Measurements from ENCODE around the gene DENND6B. TPM values are rescaled to one million over a fixed set of nuclear protein-coding genes. Genes with fewer than 3 reads are reported as not detected.
A peak's percentile ranks its signal among the peaks of the same experiment; 100 is the strongest.

Gene DENND6B
- total and polyA plus RNA-seq, 2 donors (not counting 1 experiment from before 2014, with no cell fraction given) = 2.8 to 10.3 TPM

DNA sequence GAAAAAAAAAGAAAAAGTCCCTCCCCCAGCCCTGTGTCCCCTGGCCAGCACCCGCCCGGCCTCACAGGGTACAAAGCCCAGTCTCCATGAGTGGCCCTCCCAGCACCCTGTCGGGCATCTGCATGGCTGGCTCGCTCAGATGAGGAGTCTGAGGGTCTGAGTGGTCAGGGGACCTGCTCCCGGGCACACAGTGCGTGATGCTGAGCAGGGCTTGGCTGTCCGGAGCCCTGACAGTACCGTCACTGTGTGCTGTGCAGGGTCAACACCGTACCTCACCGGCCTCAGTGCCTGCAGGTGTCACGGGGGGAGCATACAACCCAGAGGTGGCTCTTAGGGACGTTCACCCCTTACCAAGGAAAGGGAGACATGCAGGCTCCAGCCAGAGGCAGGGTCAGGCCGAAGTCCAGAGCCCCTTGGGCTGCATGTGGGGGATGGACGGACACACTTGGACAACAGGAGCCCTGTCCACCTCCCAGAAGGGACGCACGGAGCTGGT, 15.8 kb downstream of the DENND6B start:
- Mint-ChIP-seq H3K4me1 (peaks cover 30% of the 10 kb centered on the region), H3K27me3 (peaks cover 3% of the 10 kb centered on the region), H3K4me3 (no peak overlapping the region), H3K9me3 (ENCODE audit: insufficient read depth) (no peaks in the 10 kb centered on the region), H3K27ac (no peak overlapping the region)
- Histone ChIP-seq H3K9me3 (ENCODE audit: control extremely low read depth in 1 of 3, control insufficient read depth in 2 of 3, insufficient read depth in 1 of 3, low read length in 2 of 3) (peaks cover 0 to 2% (median 0%) of the 10 kb centered on the region in 3 donors), H3K9ac (ENCODE audit: low read length) (no peak overlapping the region), H3K27ac (ENCODE audit: low read length in 2 of 2) (no peak overlapping the region), H4K20me1 (ENCODE audit: control insufficient read depth, insufficient read depth, low read length, poor library complexity, severe bottlenecking) (no peaks in the 10 kb centered on the region), H3K79me2 (ENCODE audit: control insufficient read depth, insufficient read depth, low read length) (no peaks in the 10 kb centered on the region), H3K4me1 (ENCODE audit: control insufficient read depth in 2 of 2, insufficient read depth in 2 of 2, low read length in 2 of 2) (peaks cover 48 to 70% of the 10 kb centered on the region in 2 donors), H3K4me3 (ENCODE audit: control extremely low read depth in 1 of 5, extremely low read depth in 1 of 5, insufficient read depth in 1 of 5, low read depth in 2 of 5, low read length in 4 of 5) (no peak overlapping the region), H3K27me3 (replicated peaks in 1 of 4; ENCODE audit: control extremely low read depth in 1 of 4, control insufficient read depth in 3 of 4, insufficient read depth in 4 of 4, low read length in 3 of 4) (peaks cover 0 to 14% (median 3%) of the 10 kb centered on the region in 4 experiments), H2AFZ (ENCODE audit: insufficient read depth, low read depth, low read length, poor library complexity, severe bottlenecking) (no peak overlapping the region), H3K4me2 (replicated peaks; ENCODE audit: low read depth, low read length, poor library complexity, severe bottlenecking) (no peak overlapping the region), H3K36me3 (replicated peaks in 1 of 2; ENCODE audit: control extremely low read depth in 1 of 2, control insufficient read depth in 1 of 2, extremely low read depth in 1 of 2, insufficient read depth in 2 of 2, low read length in 1 of 2) (no peaks in the 10 kb centered on the region)
- CTCF ChIA-PET = no interaction called here
- DNase-seq (no peak), ATAC-seq (ENCODE audit: low read depth) (no peak)
- TF ChIP-seq, protein P1, sequence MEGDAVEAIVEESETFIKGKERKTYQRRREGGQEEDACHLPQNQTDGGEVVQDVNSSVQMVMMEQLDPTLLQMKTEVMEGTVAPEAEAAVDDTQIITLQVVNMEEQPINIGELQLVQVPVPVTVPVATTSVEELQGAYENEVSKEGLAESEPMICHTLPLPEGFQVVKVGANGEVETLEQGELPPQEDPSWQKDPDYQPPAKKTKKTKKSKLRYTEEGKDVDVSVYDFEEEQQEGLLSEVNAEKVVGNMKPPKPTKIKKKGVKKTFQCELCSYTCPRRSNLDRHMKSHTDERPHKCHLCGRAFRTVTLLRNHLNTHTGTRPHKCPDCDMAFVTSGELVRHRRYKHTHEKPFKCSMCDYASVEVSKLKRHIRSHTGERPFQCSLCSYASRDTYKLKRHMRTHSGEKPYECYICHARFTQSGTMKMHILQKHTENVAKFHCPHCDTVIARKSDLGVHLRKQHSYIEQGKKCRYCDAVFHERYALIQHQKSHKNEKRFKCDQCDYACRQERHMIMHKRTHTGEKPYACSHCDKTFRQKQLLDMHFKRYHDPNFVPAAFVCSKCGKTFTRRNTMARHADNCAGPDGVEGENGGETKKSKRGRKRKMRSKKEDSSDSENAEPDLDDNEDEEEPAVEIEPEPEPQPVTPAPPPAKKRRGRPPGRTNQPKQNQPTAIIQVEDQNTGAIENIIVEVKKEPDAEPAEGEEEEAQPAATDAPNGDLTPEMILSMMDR (IDR thresholded peaks at IDR 0.05) = no peak
- no peak for TF ChIP-seq EZH2 (IDR thresholded peaks at IDR 0.05; ENCODE audit: borderline replicate concordance, insufficient read depth, low read depth, low read length, poor library complexity, severe bottlenecking)
- 99% methylated on average over 16 of the region's 16 CpGs for WGBS (ENCODE audit: insufficient coverage)
- POLR2A ChIA-PET = interaction anchor here (1.2 kb wide), 1 partner anchor 11 kb away, joined by 3 read pairs; no protein-coding TSS in a partner anchor
- intact Hi-C loops (cut with micrococcal nuclease) = no loop called here

DNA sequence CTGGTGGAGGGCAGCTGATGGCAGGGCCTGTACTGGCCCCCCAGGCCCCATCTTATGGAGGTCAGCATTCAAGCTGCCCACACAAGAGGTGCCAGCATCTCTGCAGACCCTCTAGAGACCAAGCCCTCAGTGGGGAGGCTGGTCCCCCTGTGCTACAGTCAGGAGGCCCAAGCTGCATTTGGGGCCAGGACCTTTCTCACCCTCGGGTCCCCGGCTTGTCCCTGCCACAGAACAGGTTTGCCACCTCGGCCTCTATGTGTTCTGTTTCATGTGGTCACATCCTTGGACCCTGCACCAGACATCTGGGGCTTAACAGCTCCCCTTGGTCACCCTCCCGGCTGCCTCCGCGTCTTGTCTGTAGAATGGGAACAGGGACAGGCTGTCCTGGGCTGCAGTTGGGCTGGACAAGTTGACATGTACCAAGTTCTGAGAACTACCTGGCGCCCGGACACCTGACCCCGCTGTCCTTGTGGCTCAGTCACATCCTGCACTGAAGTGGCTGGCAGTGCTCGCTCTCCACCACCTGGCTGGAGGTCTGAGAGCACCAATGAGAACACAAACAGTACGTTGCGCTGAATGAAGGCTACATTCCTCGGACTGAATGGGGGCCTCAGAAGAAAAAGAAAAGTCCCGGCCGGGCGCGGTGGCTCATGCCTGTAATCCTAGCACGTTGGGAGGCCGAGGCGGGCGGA, 16.6 kb downstream of the DENND6B start:
- H3K79me2 ChIP-seq (ENCODE audit: control insufficient read depth, insufficient read depth, low read length) = no peaks in the 10 kb centered on the region
- TF ChIP-seq, protein P1 (IDR thresholded peaks at IDR 0.05) = no peak
- no peak for TF ChIP-seq EZH2 (IDR thresholded peaks at IDR 0.05; ENCODE audit: borderline replicate concordance, insufficient read depth, low read depth, low read length, poor library complexity, severe bottlenecking)
- H3K27me3 Mint-ChIP-seq = peaks cover 5% of the 10 kb centered on the region
- no peak overlapping the region for H3K9ac ChIP-seq (ENCODE audit: low read length)
- no peak overlapping the region for H3K4me3 ChIP-seq (ENCODE audit: control extremely low read depth in 1 of 5, extremely low read depth in 1 of 5, insufficient read depth in 1 of 5, low read depth in 2 of 5, low read length in 4 of 5)
- H3K9me3 ChIP-seq (ENCODE audit: control extremely low read depth in 1 of 3, control insufficient read depth in 2 of 3, insufficient read depth in 1 of 3, low read length in 2 of 3) = peaks cover 0 to 3% (median 0%) of the 10 kb centered on the region in 3 donors
- DNase-seq (no peak), ATAC-seq (ENCODE audit: low read depth) (no peak)
- no peaks in the 10 kb centered on the region for H3K36me3 ChIP-seq (replicated peaks in 1 of 2; ENCODE audit: control extremely low read depth in 1 of 2, control insufficient read depth in 1 of 2, extremely low read depth in 1 of 2, insufficient read depth in 2 of 2, low read length in 1 of 2)
- H3K9me3 Mint-ChIP-seq (ENCODE audit: insufficient read depth) = no peaks in the 10 kb centered on the region
- H3K27me3 ChIP-seq (replicated peaks in 1 of 4; ENCODE audit: control extremely low read depth in 1 of 4, control insufficient read depth in 3 of 4, insufficient read depth in 4 of 4, low read length in 3 of 4) = peaks cover 0 to 22% (median 5%) of the 10 kb centered on the region in 4 experiments
- no peak overlapping the region for H3K27ac ChIP-seq (ENCODE audit: low read length in 2 of 2)
- POLR2A ChIA-PET = no interaction called here
- CTCF ChIA-PET = interaction anchor here (1.2 kb wide), 1 partner anchor 16 kb away, joined by 4 read pairs; no protein-coding TSS in a partner anchor
- H3K4me3 Mint-ChIP-seq = no peak overlapping the region
- intact Hi-C loops (cut with micrococcal nuclease) = no loop called here
- 93% methylated on average over 13 of the region's 21 CpGs for WGBS (ENCODE audit: insufficient coverage)
- no peaks in the 10 kb centered on the region for H4K20me1 ChIP-seq (ENCODE audit: control insufficient read depth, insufficient read depth, low read length, poor library complexity, severe bottlenecking)
- peak overlapping the region; percentile 26 for H3K27ac Mint-ChIP-seq
- H2AFZ ChIP-seq (ENCODE audit: insufficient read depth, low read depth, low read length, poor library complexity, severe bottlenecking) = no peak overlapping the region
- peaks cover 52 to 70% of the 10 kb centered on the region in 2 donors for H3K4me1 ChIP-seq (ENCODE audit: control insufficient read depth in 2 of 2, insufficient read depth in 2 of 2, low read length in 2 of 2)
- peaks cover 31% of the 10 kb centered on the region for H3K4me1 Mint-ChIP-seq
- H3K4me2 ChIP-seq (replicated peaks; ENCODE audit: low read depth, low read length, poor library complexity, severe bottlenecking) = no peak overlapping the region
